Vagina (tissue), 2 donors: Measurements from ENCODE around the gene AZGP1. TPM values are rescaled to one million over a fixed set of nuclear protein-coding genes. Genes with fewer than 3 reads are reported as not detected.

Source experiments
- DNase-seq, 2 donors: peaks; one replicate each; pipeline ENCODE4 v3.0.0-alpha.2; 2017; ENCODE audit errors: extremely low spot score in 2 of 2
- H3K27ac ChIP-seq: fragments of 200-600 bp; sonication (generic); one replicate; pipeline ENCODE4 v1.5.1; 2019
- H3K27me3 ChIP-seq: fragments of 200-600 bp; sonication (generic); one replicate; pipeline ENCODE4 v1.5.1; 2019
- H3K36me3 ChIP-seq, 2 donors: fragments of 200-600 bp; sonication (generic); one replicate each; pipeline ENCODE4 v1.5.1; 2017 to 2019
- H3K4me1 ChIP-seq: fragments of 200-600 bp; sonication (generic); one replicate; pipeline ENCODE4 v1.5.1; 2019
- H3K4me3 ChIP-seq, 2 donors: fragments of 200-600 bp; sonication (generic); 1 replicate in 1 of 2; 2 replicates in 1 of 2; pipeline ENCODE4 v1.5.1; 2016 to 2019
- H3K9me3 ChIP-seq: fragments of 200-600 bp; sonication (generic); one replicate; pipeline ENCODE4 v1.5.1; 2019
- CTCF ChIP-seq, 3 experiments: fragments of 450-650 bp in 2 of 3; fragments of 200-600 bp in 1 of 3; sonication (generic) in 1 of 3; IDR thresholded peaks; one replicate each; pipeline ENCODE4 v1.5.1; 2017 to 2019; ENCODE audit warnings: antibody characterized with exemption in 3 of 3, mild to moderate bottlenecking in 2 of 3, moderate library complexity in 2 of 3
- POLR2A ChIP-seq, 2 donors: fragments of 450-650 bp; IDR thresholded peaks; one replicate each; pipeline ENCODE4 v1.6.1; 2017; ENCODE audit warnings: antibody characterized with exemption in 2 of 2, mild to moderate bottlenecking in 2 of 2, moderate library complexity in 2 of 2
- POLR2AphosphoS5 ChIP-seq, 2 donors: sonication (generic); formaldehyde crosslinking; IDR thresholded peaks; one replicate each; pipeline ENCODE4 v1.9.0; 2017; ENCODE audit warnings: antibody characterized with exemption in 2 of 2, mild to moderate bottlenecking in 2 of 2, low read depth in 1 of 2; ENCODE audit not compliant: insufficient read depth in 1 of 2
- intact Hi-C: fragments of 100-400 bp; cut with DNase I; formaldehyde crosslinking; loops from one replicate; pipeline ENCODE4 v1.15.1; 2023
- total RNA-seq: library from RNA; depleted of rRNA; stranded (reverse); fragments of >200 nt; gene quantifications from one replicate; pipeline ENCODE4 v1.2.3, GENCODE V29; 2016

Gene AZGP1
- total RNA-seq: 2.7 TPM

DNA sequence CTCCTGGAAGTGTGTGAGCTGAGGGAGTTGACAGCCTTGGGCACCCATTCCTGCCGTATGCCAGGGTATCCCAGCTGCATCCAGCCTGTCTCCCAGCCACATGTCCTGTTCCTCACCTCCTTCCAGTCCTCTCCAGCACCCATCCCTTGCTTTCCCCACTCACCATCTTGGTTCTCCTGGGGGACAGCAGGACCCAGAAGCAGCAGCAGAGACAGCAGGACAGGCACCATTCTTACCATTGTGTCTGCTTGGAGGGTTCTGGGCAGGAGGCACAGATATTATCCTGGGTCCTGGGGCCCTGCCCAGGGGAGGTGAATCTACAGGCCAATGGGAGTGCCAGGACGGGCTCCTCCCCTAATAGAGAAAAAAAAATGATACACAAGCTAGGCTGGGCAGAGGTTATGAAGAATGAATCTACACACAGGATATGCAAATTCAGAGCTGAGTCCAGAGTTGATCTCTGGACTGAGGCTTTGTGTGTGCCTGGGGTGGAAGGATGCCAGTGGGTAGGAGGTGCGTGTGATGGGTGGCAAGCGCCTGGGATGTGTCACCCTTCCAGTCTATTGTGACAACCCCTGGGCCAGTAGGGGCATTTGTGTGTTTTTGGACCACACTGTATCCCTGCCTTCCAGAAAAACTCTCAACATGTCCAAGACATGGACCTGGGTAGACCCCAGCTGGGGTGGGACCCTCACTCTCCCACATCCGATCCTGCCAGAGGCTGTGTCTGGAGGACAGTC is at the start of gene AZGP1:
AZGP1 (minus strand) TSS at position 250 of the 740 bp plus-strand sequence; CDS start at position 239, 11 bp downstream.
- no peak within 1 kb of the TSS for H3K4me3 ChIP-seq
- no peak within 1 kb of the TSS for H3K27ac ChIP-seq

GRCh38 chr7:100024020-100024619 is 48.3 kb upstream of the AZGP1 start:
- intact Hi-C loops: no loop called here
- H3K36me3 ChIP-seq: peaks cover 0 to 48% of the 10 kb centered on the region in 2 donors
- H3K9me3 ChIP-seq: no peaks in the 10 kb centered on the region
- DNase-seq: no peak
- TF ChIP-seq POLR2A (IDR thresholded peaks at IDR 0.05) (no peak), POLR2AphosphoS5 (IDR thresholded peaks at IDR 0.05; ENCODE audit: insufficient read depth in 1 of 2, low read depth in 1 of 2) (no peak), CTCF (IDR thresholded peaks at IDR 0.05) (no peak)
- H3K4me3 ChIP-seq: no peak overlapping the region
- H3K27ac ChIP-seq: no peak overlapping the region
- no peaks in the 10 kb centered on the region for H3K27me3 ChIP-seq
- H3K4me1 ChIP-seq: peaks cover 17% of the 10 kb centered on the region

More for the DNA sequence above, at the start of gene AZGP1:
- TF ChIP-seq POLR2A (IDR thresholded peaks at IDR 0.05): no peak
- no peak for TF ChIP-seq CTCF (IDR thresholded peaks at IDR 0.05)
- TF ChIP-seq POLR2AphosphoS5 (IDR thresholded peaks at IDR 0.05; ENCODE audit: insufficient read depth in 1 of 2, low read depth in 1 of 2): no peak
- DNase-seq: no peak
- intact Hi-C loops: no loop called here
- no peaks in the 10 kb centered on the region for H3K27me3 ChIP-seq
- no peaks in the 10 kb centered on the region for H3K36me3 ChIP-seq
- H3K9me3 ChIP-seq: no peaks in the 10 kb centered on the region
- no peaks in the 10 kb centered on the region for H3K4me1 ChIP-seq

GRCh38 chr7:100023526-100023925 is 47.7 kb upstream of the AZGP1 start:
- peaks cover 0 to 44% of the 10 kb centered on the region in 2 donors for H3K36me3 ChIP-seq
- no peaks in the 10 kb centered on the region for H3K9me3 ChIP-seq
- H3K27me3 ChIP-seq: no peaks in the 10 kb centered on the region
- no peak overlapping the region for H3K4me3 ChIP-seq
- intact Hi-C loops: no loop called here
- TF ChIP-seq POLR2A (IDR thresholded peaks at IDR 0.05) (no peak), POLR2AphosphoS5 (IDR thresholded peaks at IDR 0.05; ENCODE audit: insufficient read depth in 1 of 2, low read depth in 1 of 2) (no peak), CTCF (IDR thresholded peaks at IDR 0.05) (no peak)
- DNase-seq: no peak
- peak overlapping the region; percentile 44 for H3K27ac ChIP-seq
- peaks cover 23% of the 10 kb centered on the region for H3K4me1 ChIP-seq

GRCh38 chr7:100022621-100023020 is 46.8 kb upstream of the AZGP1 start:
- TF ChIP-seq POLR2A (IDR thresholded peaks at IDR 0.05) (no peak), POLR2AphosphoS5 (IDR thresholded peaks at IDR 0.05; ENCODE audit: insufficient read depth in 1 of 2, low read depth in 1 of 2) (peak in 1 of 2 donors; percentile 67)
- DNase-seq: no peak
- intact Hi-C loops: no loop called here
- Histone ChIP-seq H3K4me3 (no peak overlapping the region), H3K9me3 (no peaks in the 10 kb centered on the region), H3K27me3 (no peaks in the 10 kb centered on the region), H3K36me3 (peaks cover 0 to 37% of the 10 kb centered on the region in 2 donors), H3K27ac (peak overlapping the region; percentile 39), H3K4me1 (peaks cover 32% of the 10 kb centered on the region)

DNA sequence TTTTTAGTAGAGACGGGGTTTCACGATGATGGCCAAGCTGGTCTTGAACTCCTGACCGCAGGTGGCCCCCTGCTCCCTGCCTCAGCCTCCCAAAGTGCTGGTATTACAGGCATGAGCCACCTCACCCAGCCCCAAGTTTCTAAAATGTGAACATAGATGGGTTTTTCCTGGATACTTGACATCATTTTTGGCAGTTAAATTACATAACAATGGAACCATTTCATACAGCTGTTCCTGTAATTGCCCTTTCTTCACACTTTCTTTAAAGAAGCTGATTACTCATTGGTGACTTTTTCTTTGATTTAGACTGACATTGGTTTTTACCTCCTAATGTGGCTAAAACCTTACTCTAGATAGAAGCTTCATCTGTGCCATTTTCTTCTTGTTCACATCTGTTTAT is 45.5 kb upstream of the AZGP1 start:
- DNase-seq: no peak
- H3K9me3 ChIP-seq: no peaks in the 10 kb centered on the region
- TF ChIP-seq POLR2AphosphoS5 (IDR thresholded peaks at IDR 0.05; ENCODE audit: insufficient read depth in 1 of 2, low read depth in 1 of 2) (no peak), CTCF (IDR thresholded peaks at IDR 0.05) (no peak), POLR2A (IDR thresholded peaks at IDR 0.05) (no peak)
- intact Hi-C loops: no loop called here
- H3K27me3 ChIP-seq: no peaks in the 10 kb centered on the region
- peaks cover 0 to 28% of the 10 kb centered on the region in 2 donors for H3K36me3 ChIP-seq
- H3K4me1 ChIP-seq: peaks cover 45% of the 10 kb centered on the region
- no peak overlapping the region for H3K4me3 ChIP-seq
- no peak overlapping the region for H3K27ac ChIP-seq
